AG04450 (cell line): Measurements from ENCODE around the gene PLXNB1. TPM values are rescaled to one million over a fixed set of nuclear protein-coding genes. Genes with fewer than 3 reads are reported as not detected.

Experiments used
- CTCF ChIA-PET: fragments of 300-600, 350-600 bp; formaldehyde crosslinking; extraction: SDS; loops from one replicate; lab custom pipeline; 2022; ENCODE audit warnings: antibody characterized with exemption, inconsistent platforms; lab: Charles Lee
- POLR2A ChIA-PET: fragments of 350-600 bp; formaldehyde crosslinking; extraction: SDS; loops from one replicate; lab custom pipeline; 2021; ENCODE audit warnings: antibody characterized with exemption, inconsistent platforms; lab: Yijun Ruan, JAX
- DNase-seq: peaks from one replicate; pipeline ENCODE4 v3.0.0-alpha.2; 2011; ENCODE audit warnings: low read depth, low spot score
- H3K27ac ChIP-seq: one replicate; pipeline ENCODE4 v1.5.1; 2012; ENCODE audit warnings: low read depth, low read length, control low read depth
- H3K27me3 ChIP-seq: one replicate; pipeline ENCODE4 v1.6.0; 2012; ENCODE audit warnings: low read length; ENCODE audit not compliant: control insufficient read depth, insufficient read depth
- H3K4me3 ChIP-seq: 2 replicates; pipeline ENCODE4 v1.5.1; 2011; ENCODE audit warnings: mild to moderate bottlenecking, low read depth, low read length, control low read depth
- H3K9me3 ChIP-seq: 2 replicates; pipeline ENCODE4 v1.5.1; 2012; ENCODE audit warnings: low read length; ENCODE audit not compliant: control insufficient read depth, insufficient read depth
- polyA plus RNA-seq: library from polyadenylated mRNA; depleted of rRNA; stranded (reverse); fragments of >200 nt; gene quantifications from 2 replicates; pipeline ENCODE4 v1.2.3, GENCODE V29; 2011
- TF ChIP-seq, protein P1 (sequence below): IDR thresholded peaks from 2 replicates; pipeline ENCODE4 v1.5.1; 2011; ENCODE audit warnings: low read depth, low read length, control low read depth, inconsistent platforms

Gene PLXNB1
- polyA plus RNA-seq, 1 experiment, result 13.4 TPM

- Histone ChIP-seq H3K27me3 (no peaks in the 10 kb centered on the region), H3K27ac (no peak overlapping the region), H3K4me3 (no peak overlapping the region), H3K9me3 (no peaks in the 10 kb centered on the region)
- CTCF ChIA-PET, result interaction anchor here (0.6 to 6.2 kb wide), 3 partner anchors 13 to 179 kb away, joined by 3 to 47 read pairs (median 11); no protein-coding TSS in a partner anchor
- DNase-seq, result no peak
- POLR2A ChIA-PET, result no interaction called here
- TF ChIP-seq, protein P1, sequence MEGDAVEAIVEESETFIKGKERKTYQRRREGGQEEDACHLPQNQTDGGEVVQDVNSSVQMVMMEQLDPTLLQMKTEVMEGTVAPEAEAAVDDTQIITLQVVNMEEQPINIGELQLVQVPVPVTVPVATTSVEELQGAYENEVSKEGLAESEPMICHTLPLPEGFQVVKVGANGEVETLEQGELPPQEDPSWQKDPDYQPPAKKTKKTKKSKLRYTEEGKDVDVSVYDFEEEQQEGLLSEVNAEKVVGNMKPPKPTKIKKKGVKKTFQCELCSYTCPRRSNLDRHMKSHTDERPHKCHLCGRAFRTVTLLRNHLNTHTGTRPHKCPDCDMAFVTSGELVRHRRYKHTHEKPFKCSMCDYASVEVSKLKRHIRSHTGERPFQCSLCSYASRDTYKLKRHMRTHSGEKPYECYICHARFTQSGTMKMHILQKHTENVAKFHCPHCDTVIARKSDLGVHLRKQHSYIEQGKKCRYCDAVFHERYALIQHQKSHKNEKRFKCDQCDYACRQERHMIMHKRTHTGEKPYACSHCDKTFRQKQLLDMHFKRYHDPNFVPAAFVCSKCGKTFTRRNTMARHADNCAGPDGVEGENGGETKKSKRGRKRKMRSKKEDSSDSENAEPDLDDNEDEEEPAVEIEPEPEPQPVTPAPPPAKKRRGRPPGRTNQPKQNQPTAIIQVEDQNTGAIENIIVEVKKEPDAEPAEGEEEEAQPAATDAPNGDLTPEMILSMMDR, result no peak
Measured at GRCh38 chr3:48423241-48423882, 6.5 kb downstream of the PLXNB1 start.

DNA sequence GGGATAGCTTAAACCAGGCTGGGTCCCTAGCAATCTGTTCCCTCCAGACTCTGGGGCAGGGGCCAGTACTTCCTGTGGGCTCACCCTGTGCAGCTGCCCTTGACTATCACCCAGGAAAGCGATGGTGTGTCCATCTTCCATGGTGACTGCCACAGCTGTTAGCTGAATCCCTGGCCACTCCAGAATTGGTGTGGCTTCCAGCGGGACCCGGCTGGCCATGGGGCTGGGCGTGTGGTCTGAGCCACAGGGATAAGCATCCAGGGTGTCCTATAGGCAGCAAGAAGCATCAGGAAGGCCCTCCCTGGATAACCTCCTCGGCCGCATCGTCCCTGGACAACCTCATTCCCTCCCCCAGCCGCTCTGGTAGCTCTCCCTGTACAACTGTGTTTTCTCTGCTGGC is 7.2 kb downstream of the PLXNB1 start:
- H3K27me3 ChIP-seq, result no peaks in the 10 kb centered on the region
- TF ChIP-seq, protein P1, result no peak
- H3K9me3 ChIP-seq, result no peaks in the 10 kb centered on the region
- ChIA-PET CTCF (interaction anchor here (2.3 to 6.2 kb wide), 2 partner anchors 13 to 22 kb away, joined by 11 to 47 read pairs; no protein-coding TSS in a partner anchor), POLR2A (no interaction called here)
- H3K4me3 ChIP-seq, result no peak overlapping the region
- no peak for DNase-seq
- H3K27ac ChIP-seq, result no peak overlapping the region

DNA sequence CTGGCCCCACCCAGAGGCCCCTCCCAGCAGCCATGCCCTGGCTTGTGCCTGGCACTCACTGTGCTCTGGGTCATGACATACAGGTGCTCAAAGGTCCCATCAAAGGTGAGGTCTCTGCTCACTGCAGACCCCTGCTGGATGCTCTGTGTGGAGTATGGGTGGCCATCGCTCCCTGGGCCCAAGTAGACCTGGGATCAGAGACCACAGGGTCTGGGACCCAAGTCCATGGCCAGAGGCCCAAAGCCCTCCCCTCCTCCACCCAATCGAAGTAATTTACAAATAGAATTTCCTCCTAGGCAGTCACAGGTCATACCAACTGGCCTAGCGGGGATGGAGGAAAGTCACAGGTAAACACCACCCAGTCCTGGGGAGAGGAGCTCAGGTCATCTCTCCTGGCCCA is 7.6 kb downstream of the PLXNB1 start:
- TF ChIP-seq, protein P1, result no peak
- Histone ChIP-seq H3K27ac (no peak overlapping the region), H3K4me3 (no peak overlapping the region), H3K27me3 (no peaks in the 10 kb centered on the region), H3K9me3 (no peaks in the 10 kb centered on the region)
- ChIA-PET POLR2A (no interaction called here), CTCF (interaction anchor here (2.3 to 6.2 kb wide), 2 partner anchors 14 to 21 kb away, joined by 11 to 47 read pairs; no protein-coding TSS in a partner anchor)
- DNase-seq, result no peak

- Histone ChIP-seq H3K4me3 (no peak overlapping the region), H3K27ac (no peak overlapping the region), H3K9me3 (no peaks in the 10 kb centered on the region), H3K27me3 (no peaks in the 10 kb centered on the region)
- CTCF ChIA-PET, result interaction anchor here (0.9 kb wide), 1 partner anchor 15 kb away, joined by 5 read pairs; no protein-coding TSS in a partner anchor
- POLR2A ChIA-PET, result no interaction called here
- TF ChIP-seq, protein P1, result no peak
- no peak for DNase-seq
Measured at GRCh38 chr3:48420561-48420960, 9.3 kb downstream of the PLXNB1 start.

- H3K4me3 ChIP-seq, result no peak overlapping the region
- POLR2A ChIA-PET, result no interaction called here
Measured at GRCh38 chr3:48419597-48419996, 10.3 kb downstream of the PLXNB1 start.

More at GRCh38 chr3:48419597-48419996, 10.3 kb downstream of the PLXNB1 start:
- no peaks in the 10 kb centered on the region for H3K9me3 ChIP-seq
- H3K27me3 ChIP-seq, result no peaks in the 10 kb centered on the region
- no peak overlapping the region for H3K27ac ChIP-seq
- TF ChIP-seq, protein P1, result no peak
- no peak for DNase-seq
- CTCF ChIA-PET, result interaction anchor here (5.8 kb wide), 1 partner anchor 16 kb away, joined by 38 read pairs; no protein-coding TSS in a partner anchor
